BJ (cell line): Measurements from ENCODE around the gene MIB1. TPM values are rescaled to one million over a fixed set of nuclear protein-coding genes. Genes with fewer than 3 reads are reported as not detected.

Experiments used
- CTCF ChIA-PET: fragments of 350-600 bp; formaldehyde crosslinking; extraction: SDS; loops from one replicate; lab custom pipeline; 2021; ENCODE audit warnings: antibody characterized with exemption, inconsistent platforms; lab: Yijun Ruan, JAX
- POLR2A ChIA-PET: fragments of 300-600 bp; sonication (Branson Sonifier 250); formaldehyde crosslinking; extraction: SDS; loops from one replicate; lab custom pipeline; 2021; ENCODE audit warnings: antibody characterized with exemption; lab: Charles Lee
- DNase-seq: peaks from one replicate; pipeline ENCODE4 v3.0.0-alpha.2; 2011; ENCODE audit warnings: low read depth
- H3K27me3 ChIP-seq: 2 replicates; pipeline ENCODE4 v1.6.0; 2011; ENCODE audit warnings: low read length; ENCODE audit not compliant: control insufficient read depth, insufficient read depth
- H3K36me3 ChIP-seq: 2 replicates; pipeline ENCODE4 v1.5.1; 2011; ENCODE audit warnings: low read length; ENCODE audit not compliant: control insufficient read depth, insufficient read depth
- H3K4me3 ChIP-seq: 2 replicates; pipeline ENCODE4 v1.5.1; 2011; ENCODE audit warnings: low read depth, mild to moderate bottlenecking, control low read depth, low read length
- polyA plus RNA-seq: library from polyadenylated mRNA; depleted of rRNA; stranded (reverse); fragments of >200 nt; gene quantifications from 2 replicates; pipeline ENCODE4 v1.2.3, GENCODE V29; 2011
- TF ChIP-seq, protein P1 (sequence below): IDR thresholded peaks from 2 replicates; pipeline ENCODE4 v1.5.1; 2011; ENCODE audit warnings: low read depth, mild to moderate bottlenecking, control low read depth, inconsistent platforms, low read length, moderate library complexity; ENCODE audit not compliant: insufficient read depth

MIB1 gene
- polyA plus RNA-seq, 1 experiment, result 10.0 TPM

DNA sequence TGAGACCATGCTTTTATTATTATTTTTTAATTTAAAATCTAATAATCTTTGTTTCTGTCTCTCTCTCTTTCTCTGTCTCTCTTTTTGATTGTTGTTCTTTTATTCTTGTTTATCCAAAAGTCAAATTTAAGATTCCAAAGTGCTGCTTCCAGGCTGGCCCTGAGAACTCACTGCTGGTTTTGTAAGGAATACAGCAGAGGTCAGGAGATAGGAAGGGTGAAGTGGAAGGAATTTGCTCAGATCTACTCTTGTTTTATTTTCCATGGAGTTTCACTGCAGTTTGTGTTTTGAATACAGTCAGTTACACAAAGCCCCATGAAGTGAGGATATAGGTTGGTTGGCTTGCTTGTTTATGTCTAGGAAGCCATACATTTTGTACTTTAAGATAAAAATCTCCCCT, 168.1 kb downstream of the MIB1 start:
- TF ChIP-seq, protein P1, sequence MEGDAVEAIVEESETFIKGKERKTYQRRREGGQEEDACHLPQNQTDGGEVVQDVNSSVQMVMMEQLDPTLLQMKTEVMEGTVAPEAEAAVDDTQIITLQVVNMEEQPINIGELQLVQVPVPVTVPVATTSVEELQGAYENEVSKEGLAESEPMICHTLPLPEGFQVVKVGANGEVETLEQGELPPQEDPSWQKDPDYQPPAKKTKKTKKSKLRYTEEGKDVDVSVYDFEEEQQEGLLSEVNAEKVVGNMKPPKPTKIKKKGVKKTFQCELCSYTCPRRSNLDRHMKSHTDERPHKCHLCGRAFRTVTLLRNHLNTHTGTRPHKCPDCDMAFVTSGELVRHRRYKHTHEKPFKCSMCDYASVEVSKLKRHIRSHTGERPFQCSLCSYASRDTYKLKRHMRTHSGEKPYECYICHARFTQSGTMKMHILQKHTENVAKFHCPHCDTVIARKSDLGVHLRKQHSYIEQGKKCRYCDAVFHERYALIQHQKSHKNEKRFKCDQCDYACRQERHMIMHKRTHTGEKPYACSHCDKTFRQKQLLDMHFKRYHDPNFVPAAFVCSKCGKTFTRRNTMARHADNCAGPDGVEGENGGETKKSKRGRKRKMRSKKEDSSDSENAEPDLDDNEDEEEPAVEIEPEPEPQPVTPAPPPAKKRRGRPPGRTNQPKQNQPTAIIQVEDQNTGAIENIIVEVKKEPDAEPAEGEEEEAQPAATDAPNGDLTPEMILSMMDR, result no peak
- CTCF ChIA-PET, result interaction anchor here (2.1 kb wide), 1 partner anchor 10 kb away, joined by 7 read pairs; no protein-coding TSS in a partner anchor
- Histone ChIP-seq H3K27me3 (peaks cover 5% of the 10 kb centered on the region), H3K36me3 (no peaks in the 10 kb centered on the region), H3K4me3 (no peak overlapping the region)
- POLR2A ChIA-PET, result no interaction called here
- no peak for DNase-seq

GRCh38 chr18:21910906-21911305, 170.3 kb downstream of the MIB1 start:
- POLR2A ChIA-PET, result no interaction called here
- TF ChIP-seq, protein P1, result no peak

DNA sequence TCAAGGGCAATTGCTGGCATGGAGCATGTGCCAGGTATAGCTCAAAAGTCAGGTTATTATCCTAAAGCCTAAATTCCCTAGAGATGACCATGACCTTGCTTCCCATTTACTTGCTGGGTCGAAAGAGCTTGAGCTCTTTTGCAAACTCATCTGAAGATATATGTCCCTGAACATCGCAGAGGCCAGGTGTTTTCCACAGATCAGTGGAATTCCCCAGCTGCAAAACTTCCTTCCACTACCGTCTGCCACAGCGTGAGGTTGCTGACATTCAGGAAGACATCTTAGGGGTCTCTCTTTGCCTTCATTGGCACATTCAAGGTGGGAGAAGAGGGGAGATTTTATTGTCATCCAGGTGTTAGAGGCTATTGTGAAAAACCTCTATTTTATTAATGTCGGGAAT, 171.0 kb downstream of the MIB1 start:
- POLR2A ChIA-PET, result no interaction called here
- H3K36me3 ChIP-seq, result no peaks in the 10 kb centered on the region
- TF ChIP-seq, protein P1, result no peak
- H3K4me3 ChIP-seq, result no peak overlapping the region
- CTCF ChIA-PET, result interaction anchor here (0.7 to 1.2 kb wide), 2 partner anchors 44 to 680 kb away, joined by 3 read pairs; no protein-coding TSS in a partner anchor
- no peak for DNase-seq
- peaks cover 4% of the 10 kb centered on the region for H3K27me3 ChIP-seq

More at GRCh38 chr18:21910906-21911305, 170.3 kb downstream of the MIB1 start:
- DNase-seq, result no peak
- CTCF ChIA-PET, result interaction anchor here (1.2 kb wide), 1 partner anchor 45 kb away, joined by 3 read pairs; no protein-coding TSS in a partner anchor
- H3K4me3 ChIP-seq, result no peak overlapping the region
- H3K27me3 ChIP-seq, result peaks cover 4% of the 10 kb centered on the region
- H3K36me3 ChIP-seq, result no peaks in the 10 kb centered on the region

DNA sequence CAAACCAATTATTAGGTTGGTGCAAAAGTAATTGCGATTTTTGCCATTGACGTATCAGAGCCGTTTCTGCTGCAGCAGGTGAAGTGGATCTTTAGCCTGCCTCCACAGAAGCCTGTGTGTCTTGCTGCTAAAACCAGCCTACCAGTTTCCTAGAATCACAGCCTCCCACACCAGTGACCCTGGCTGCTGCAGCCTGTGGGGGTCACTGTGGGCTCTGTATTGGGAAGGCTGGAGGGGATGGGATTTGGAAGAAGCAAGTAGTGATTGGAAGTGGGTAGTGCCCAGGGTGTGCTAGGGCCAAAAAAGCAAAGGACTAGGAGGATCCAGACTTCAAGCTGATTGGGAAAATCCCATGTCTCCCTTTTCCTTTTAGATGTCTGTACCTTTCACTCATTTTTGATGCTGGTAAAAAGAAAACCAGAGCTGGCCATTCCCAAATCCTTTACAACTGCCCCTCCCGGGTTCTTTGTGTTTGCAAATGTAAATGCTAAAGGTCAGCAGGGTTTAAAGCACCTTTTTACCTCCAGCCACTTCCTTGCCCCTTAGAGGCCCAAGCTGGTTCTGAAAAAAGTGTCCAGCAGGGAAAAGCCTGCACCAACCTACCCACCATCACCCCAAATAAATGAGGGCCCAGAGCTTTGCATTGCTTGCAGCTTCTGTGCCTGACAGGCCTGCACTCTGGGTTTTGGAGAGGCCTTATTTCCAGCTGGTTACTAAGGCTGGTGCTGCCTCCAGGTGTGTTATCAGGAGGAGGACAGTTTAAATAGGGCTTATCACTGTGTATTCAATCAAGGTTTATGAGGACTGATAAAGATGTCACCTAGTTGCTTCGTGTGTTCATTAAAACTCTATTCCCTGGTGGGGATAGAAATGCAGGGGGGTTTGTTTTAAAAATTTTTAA, 172.0 kb downstream of the MIB1 start:
- DNase-seq, result no peak
- TF ChIP-seq, protein P1, result no peak
- Histone ChIP-seq H3K27me3 (peaks cover 2% of the 10 kb centered on the region), H3K36me3 (no peaks in the 10 kb centered on the region), H3K4me3 (no peak overlapping the region)
- ChIA-PET CTCF (interaction anchor here (0.8 kb wide), 1 partner anchor 901 kb away, joined by 3 read pairs; no protein-coding TSS in a partner anchor), POLR2A (interaction anchor here (0.6 kb wide), 1 partner anchor 783 kb away, joined by 3 read pairs; no protein-coding TSS in a partner anchor)

DNA sequence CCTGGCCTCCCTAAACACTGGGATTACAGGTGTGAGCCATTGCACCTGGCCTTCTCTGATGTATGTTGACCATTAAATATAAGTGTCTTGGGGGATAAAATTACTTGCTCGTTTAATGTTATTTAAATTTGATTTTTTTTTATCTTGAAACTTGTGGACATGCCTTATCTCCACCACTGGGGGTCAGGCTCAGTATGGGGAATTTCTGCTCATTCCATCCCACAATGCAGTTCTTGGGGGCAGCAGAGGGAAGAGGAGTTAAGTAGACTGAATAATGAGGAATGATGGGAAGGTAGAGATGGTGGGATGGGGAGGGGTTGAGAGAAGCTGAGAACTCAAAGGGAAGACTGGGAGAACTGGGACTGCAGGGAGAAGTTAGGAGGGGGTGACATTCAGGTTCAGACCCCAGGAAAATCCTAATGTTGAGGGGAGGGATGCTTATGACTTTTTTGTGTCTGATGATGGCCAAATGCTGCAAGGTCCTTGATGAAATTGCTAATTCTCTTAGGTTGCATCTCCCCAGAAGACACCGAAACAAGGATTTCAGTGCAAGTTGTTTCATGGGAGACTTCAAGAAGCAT, 174.2 kb downstream of the MIB1 start:
- CTCF ChIA-PET, result interaction anchor here (0.8 kb wide), 1 partner anchor 99 kb away, joined by 3 read pairs; no protein-coding TSS in a partner anchor
- H3K4me3 ChIP-seq, result no peak overlapping the region
- H3K36me3 ChIP-seq, result no peaks in the 10 kb centered on the region
- H3K27me3 ChIP-seq, result peaks cover 2% of the 10 kb centered on the region
- no peak for DNase-seq
- POLR2A ChIA-PET, result no interaction called here
- TF ChIP-seq, protein P1, result peak; percentile 58
